HG03439 (cell line): ENCODE results near the gene FXYD7.
A peak's percentile ranks its signal among the peaks of the same experiment; 100 is the strongest.
"Not testable (repeated sequence)": the region's sequence is repeated elsewhere in the genome, so short reads cannot be mapped to it uniquely, and the experiment has no call there.

Experiments
- ATAC-seq: cut with Tn5 transposase; IDR thresholded peaks from one replicate; pipeline ENCODE4 v1.9.1; 2021; ENCODE audit warnings: mild to moderate bottlenecking, moderate library complexity; ENCODE audit not compliant: unreplicated experiment

The FXYD7 gene

GRCh38 chr19:35125749-35126623 lies 17.1 kb upstream of the FXYD7 start:
- ATAC-seq = no peak

- ATAC-seq = no peak
These were observed 16.5 kb upstream of the FXYD7 start for GRCh38 chr19:35126624-35126959.

- no peak for ATAC-seq
These were observed 15.2 kb upstream of the FXYD7 start for GRCh38 chr19:35127871-35128270.

GRCh38 chr19:35128398-35129057 lies 14.5 kb upstream of the FXYD7 start:
- no peak for ATAC-seq

- ATAC-seq = not testable (repeated sequence)
These were observed 13.3 kb upstream of the FXYD7 start for GRCh38 chr19:35129724-35130274.

- ATAC-seq = no peak
These were observed 12.0 kb upstream of the FXYD7 start for GRCh38 chr19:35130761-35131720.

- no peak for ATAC-seq
These were observed 10.8 kb upstream of the FXYD7 start for GRCh38 chr19:35132254-35132653.

GRCh38 chr19:35133826-35134225 lies 9.2 kb upstream of the FXYD7 start:
- ATAC-seq = no peak

GRCh38 chr19:35134601-35135242 lies 8.3 kb upstream of the FXYD7 start, which contains the start of gene LGI4:
Gene LGI4, minus strand, starts transcription at chr19:35135059. Its CDS starts 379 bp downstream, at chr19:35134680.
- ATAC-seq = no peak

- ATAC-seq = peak; percentile 53
These were observed 7.6 kb upstream of the FXYD7 start for GRCh38 chr19:35135389-35135909.

- ATAC-seq = no peak
These were observed 6.8 kb upstream of the FXYD7 start for GRCh38 chr19:35136231-35136630.

GRCh38 chr19:35136977-35137702 lies 5.9 kb upstream of the FXYD7 start:
- ATAC-seq = no peak

- ATAC-seq = no peak
These were observed 4.7 kb upstream of the FXYD7 start, which contains the start of gene FXYD1 for GRCh38 chr19:35138305-35138892. Gene FXYD1, plus strand, starts transcription at chr19:35138824. Its CDS starts 1,256 bp downstream, at chr19:35140080.

- ATAC-seq = no peak
These were observed 2.7 kb upstream of the FXYD7 start for GRCh38 chr19:35140207-35140961.

GRCh38 chr19:35140962-35141836 lies 1.9 kb upstream of the FXYD7 start:
- no peak for ATAC-seq

- ATAC-seq = no peak
These were observed 1.0 kb upstream of the FXYD7 start for GRCh38 chr19:35141837-35142605.
